ENCODE results near the gene ZNF829.

ZNF829 gene

DNA sequence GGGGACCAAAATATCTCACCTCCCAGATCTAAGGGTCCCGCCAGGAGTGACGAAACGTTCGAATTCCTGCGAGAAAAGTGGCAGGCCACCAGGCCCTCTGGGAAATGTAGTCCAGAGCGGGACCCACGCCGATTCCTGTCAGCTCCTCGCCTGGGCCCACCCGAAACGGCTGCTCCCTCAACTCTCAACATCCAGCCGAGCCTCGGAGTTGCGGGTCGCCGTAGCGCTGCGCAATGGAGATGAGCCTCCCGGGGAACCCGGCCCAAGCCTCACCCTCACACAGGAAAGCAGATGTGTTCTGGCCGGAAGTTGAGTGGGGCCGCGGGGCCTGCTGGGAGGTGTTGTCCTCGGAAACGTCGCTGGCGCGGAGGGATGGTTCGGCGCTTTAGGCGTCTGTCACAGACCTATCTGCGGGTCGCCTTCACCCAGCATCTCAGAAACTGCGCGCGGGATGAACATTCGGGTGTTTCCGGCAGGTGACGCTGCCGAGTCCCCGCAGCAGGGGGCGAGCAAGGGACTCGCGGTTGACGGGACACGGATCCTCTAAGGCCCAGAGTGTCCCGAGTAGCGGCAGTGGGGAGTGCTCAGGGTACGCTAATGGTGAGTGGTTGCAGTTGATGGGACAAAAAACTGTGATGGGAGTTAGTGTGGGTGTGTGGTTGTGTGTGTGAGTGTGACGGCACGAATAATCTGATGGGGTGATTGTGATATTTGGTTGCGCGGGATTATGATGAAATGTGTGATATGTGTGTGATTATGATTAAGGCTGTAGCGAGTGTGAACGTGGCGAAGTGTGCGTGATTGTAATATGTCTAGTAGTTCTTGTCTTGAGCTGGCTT is at the start of gene ZNF829, which contains the start of gene ZNF568:
TSS of gene ZNF829 (minus strand) at position 300 of the 839 bp plus-strand sequence. CDS start 1,124 bp downstream, outside the sequence.
TSS of gene ZNF568 (plus strand) at position 341 of the 839 bp plus-strand sequence. CDS start 6,439 bp downstream, outside the sequence.
- Histone ChIP-seq H3K4me1 (peaks cover 8 to 19% (median 13%) of the 10 kb centered on the region in 10 experiments), H3K4me3 (peak within 1 kb of the TSS; percentile 59 to 78 (median 68)), H3K4me2 (peak within 1 kb of the TSS; percentile 66 to 90 (median 87)), H3K27ac (peak within 1 kb of the TSS; percentile 88 to 98 (median 97)), H3K27me3 (no peaks in the 10 kb centered on the region), H3K9me3 (replicated peaks in 1 of 11) (peaks cover 46 to 86% (median 65%) of the 10 kb centered on the region in 11 experiments), H3K9ac (peak within 1 kb of the TSS; percentile 88 to 98 (median 94)), H3K36me3 (peaks cover 53 to 76% (median 66%) of the 10 kb centered on the region in 11 experiments), H4K20me1 (no peaks in the 10 kb centered on the region)
- no peak for TF ChIP-seq Cebpa-rat (IDR thresholded peaks at IDR 0.05)

DNA sequence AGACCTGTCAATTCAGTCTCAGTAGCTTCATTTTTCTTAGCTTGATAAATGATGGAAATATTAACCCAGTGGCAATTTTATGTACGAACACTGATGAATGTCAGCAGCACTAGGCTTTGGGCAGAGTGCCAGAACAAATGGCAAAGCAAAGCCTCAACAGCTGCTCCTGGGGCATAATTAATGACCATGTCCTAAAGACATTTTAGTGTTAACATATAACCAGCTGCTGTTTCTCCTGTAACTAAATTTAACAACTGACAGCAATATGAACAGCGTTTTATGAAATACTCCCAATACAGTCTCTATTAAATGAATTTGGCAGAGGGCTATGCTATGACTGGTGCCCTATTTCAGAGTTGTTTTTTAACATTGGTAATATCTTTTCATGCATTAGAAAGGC is 47.2 kb upstream of the ZNF829 start:
- H3K27me3 ChIP-seq: no peaks in the 10 kb centered on the region
- H3K9me3 ChIP-seq (replicated peaks in 1 of 11): peaks cover 72 to 95% (median 84%) of the 10 kb centered on the region in 11 experiments
- H3K36me3 ChIP-seq: peaks cover 0 to 61% (median 18%) of the 10 kb centered on the region in 11 experiments; a peak in 17 of 22 replicates
- no peak for TF ChIP-seq Cebpa-rat (IDR thresholded peaks at IDR 0.05)
- H3K4me3 ChIP-seq: no peak overlapping the region; a peak in 1 of 20 replicates
- H4K20me1 ChIP-seq: no peaks in the 10 kb centered on the region
- no peak overlapping the region for H3K27ac ChIP-seq
- peaks cover 0 to 7% (median 0%) of the 10 kb centered on the region in 10 experiments; a peak in 3 of 20 replicates for H3K4me1 ChIP-seq
- no peak overlapping the region for H3K9ac ChIP-seq
- no peak overlapping the region for H3K4me2 ChIP-seq

DNA sequence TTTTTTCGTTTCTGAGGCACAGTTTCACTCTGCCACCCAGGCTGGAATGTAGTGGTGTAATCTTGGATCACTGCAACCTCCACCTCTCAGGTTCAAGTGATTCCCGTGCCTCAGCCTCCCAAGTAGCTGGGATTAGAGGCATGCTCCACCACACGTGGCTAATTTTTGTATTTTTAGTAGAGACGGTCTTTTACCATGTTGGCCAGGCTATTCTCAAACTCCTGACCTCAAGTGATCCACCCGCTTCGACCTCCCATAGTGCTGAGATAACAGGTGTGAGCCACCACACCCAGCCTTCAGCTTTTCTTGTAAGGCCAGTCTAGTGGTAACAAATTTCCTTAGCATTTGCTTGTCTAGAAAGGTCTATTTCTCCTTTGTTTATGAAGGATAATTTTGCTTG is 46.3 kb upstream of the ZNF829 start:
- no peak overlapping the region for H3K4me3 ChIP-seq
- no peaks in the 10 kb centered on the region for H4K20me1 ChIP-seq
- H3K36me3 ChIP-seq: peaks cover 0 to 61% (median 18%) of the 10 kb centered on the region in 11 experiments; a peak in 17 of 22 replicates
- no peak for TF ChIP-seq Cebpa-rat (IDR thresholded peaks at IDR 0.05)
- H3K9me3 ChIP-seq (replicated peaks in 1 of 11): peaks cover 72 to 99% (median 84%) of the 10 kb centered on the region in 11 experiments
- H3K9ac ChIP-seq: no peak overlapping the region
- peaks cover 0 to 7% (median 0%) of the 10 kb centered on the region in 10 experiments; a peak in 3 of 20 replicates for H3K4me1 ChIP-seq
- no peak overlapping the region for H3K27ac ChIP-seq
- H3K27me3 ChIP-seq: no peaks in the 10 kb centered on the region
- no peak overlapping the region for H3K4me2 ChIP-seq

DNA sequence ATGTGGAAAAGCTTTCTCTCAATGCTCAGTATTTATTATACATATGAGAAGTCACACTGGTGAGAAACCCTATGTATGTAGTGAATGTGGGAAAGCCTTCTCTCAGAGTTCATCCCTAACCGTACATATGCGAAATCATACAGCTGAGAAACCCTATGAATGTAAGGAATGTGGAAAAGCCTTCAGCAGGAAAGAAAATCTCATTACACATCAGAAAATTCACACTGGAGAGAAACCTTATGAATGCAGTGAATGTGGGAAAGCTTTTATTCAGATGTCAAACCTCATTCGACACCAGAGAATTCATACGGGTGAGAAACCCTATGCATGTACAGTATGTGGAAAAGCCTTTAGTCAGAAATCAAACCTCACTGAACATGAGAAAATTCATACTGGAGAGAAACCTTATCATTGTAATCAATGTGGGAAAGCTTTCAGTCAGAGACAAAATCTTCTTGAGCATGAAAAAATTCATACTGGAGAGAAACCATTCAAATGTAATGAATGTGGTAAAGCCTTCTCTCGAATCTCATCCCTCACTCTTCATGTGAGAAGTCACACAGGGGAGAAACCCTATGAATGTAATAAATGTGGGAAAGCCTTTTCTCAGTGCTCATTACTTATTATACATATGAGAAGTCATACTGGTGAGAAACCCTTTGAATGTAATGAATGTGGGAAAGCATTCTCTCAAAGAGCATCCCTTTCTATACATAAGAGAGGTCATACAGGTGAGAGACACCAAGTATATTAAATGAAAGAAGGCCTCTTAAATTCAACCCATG is 34.4 kb upstream of the ZNF829 start:
- no peak for TF ChIP-seq Cebpa-rat (IDR thresholded peaks at IDR 0.05)
- H4K20me1 ChIP-seq: no peaks in the 10 kb centered on the region
- H3K27ac ChIP-seq: no peak overlapping the region
- H3K36me3 ChIP-seq: peaks cover 64 to 99% (median 75%) of the 10 kb centered on the region in 11 experiments
- H3K9ac ChIP-seq: no peak overlapping the region
- peak overlapping the region in 6 of 10 experiments; percentile 15 to 23 (median 19); a peak in 3 of 20 replicates for H3K4me3 ChIP-seq
- H3K4me1 ChIP-seq: no peaks in the 10 kb centered on the region
- H3K4me2 ChIP-seq: no peak overlapping the region
- H3K27me3 ChIP-seq: no peaks in the 10 kb centered on the region
- peaks cover 94 to 100% (median 99%) of the 10 kb centered on the region in 11 experiments for H3K9me3 ChIP-seq (replicated peaks in 1 of 11)

DNA sequence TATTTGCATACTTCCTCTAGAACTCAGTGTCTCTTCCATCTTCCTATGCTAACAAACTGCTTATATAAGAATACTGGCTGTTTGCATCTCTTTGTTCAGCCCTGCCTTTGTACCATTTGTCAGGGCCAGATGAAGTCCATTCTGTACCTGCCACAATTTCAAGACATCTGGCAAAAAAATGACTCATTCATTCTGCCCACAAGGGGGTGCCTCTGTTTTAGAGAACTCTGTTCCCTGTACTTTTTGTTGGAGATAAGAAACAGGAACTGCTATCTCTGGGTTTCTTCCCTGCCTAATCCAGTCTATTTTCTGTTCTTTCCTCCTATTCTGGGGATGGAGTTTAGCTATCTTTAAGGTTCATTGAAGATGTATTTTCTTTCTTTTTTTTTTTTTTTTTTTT is 23.1 kb upstream of the ZNF829 start:
- Histone ChIP-seq H4K20me1 (no peaks in the 10 kb centered on the region), H3K36me3 (peaks cover 72 to 97% (median 82%) of the 10 kb centered on the region in 11 experiments), H3K27me3 (no peaks in the 10 kb centered on the region), H3K27ac (no peak overlapping the region), H3K9ac (no peak overlapping the region), H3K4me2 (no peak overlapping the region), H3K9me3 (replicated peaks in 1 of 11) (peaks cover 49 to 93% (median 77%) of the 10 kb centered on the region in 11 experiments), H3K4me1 (0 out of 20 replicates have a peak, but pooled peaks cover 0 to 7% (median 0%) of the 10 kb centered on the region in 10 experiments), H3K4me3 (no peak overlapping the region)
- no peak for TF ChIP-seq Cebpa-rat (IDR thresholded peaks at IDR 0.05)

DNA sequence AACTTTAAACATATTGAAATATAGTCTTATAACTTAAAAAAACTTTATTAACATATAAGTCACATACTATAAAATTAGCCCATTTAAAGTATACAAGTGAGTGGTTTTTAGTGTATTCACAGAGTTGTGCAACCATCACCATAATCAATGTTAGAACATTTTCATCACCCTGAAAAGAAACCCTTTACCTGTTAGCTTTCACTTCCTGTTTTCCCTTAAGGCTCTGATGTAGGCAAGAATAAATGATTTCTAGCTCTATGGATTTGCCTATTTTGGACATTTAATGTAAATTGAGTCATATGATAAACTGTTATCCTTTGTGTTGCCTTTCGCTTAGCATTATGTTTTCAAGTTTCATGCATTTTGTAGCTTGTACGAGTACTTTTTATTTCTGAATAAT is 15.6 kb upstream of the ZNF829 start:
- no peaks in the 10 kb centered on the region for H4K20me1 ChIP-seq
- no peak for TF ChIP-seq Cebpa-rat (IDR thresholded peaks at IDR 0.05)
- no peaks in the 10 kb centered on the region for H3K4me1 ChIP-seq
- H3K9me3 ChIP-seq (replicated peaks in 1 of 11): peaks cover 69 to 97% (median 84%) of the 10 kb centered on the region in 11 experiments
- H3K4me2 ChIP-seq: no peak overlapping the region
- H3K9ac ChIP-seq: no peak overlapping the region
- H3K27me3 ChIP-seq: no peaks in the 10 kb centered on the region
- no peak overlapping the region for H3K4me3 ChIP-seq
- peaks cover 44 to 85% (median 56%) of the 10 kb centered on the region in 11 experiments for H3K36me3 ChIP-seq
- no peak overlapping the region for H3K27ac ChIP-seq

DNA sequence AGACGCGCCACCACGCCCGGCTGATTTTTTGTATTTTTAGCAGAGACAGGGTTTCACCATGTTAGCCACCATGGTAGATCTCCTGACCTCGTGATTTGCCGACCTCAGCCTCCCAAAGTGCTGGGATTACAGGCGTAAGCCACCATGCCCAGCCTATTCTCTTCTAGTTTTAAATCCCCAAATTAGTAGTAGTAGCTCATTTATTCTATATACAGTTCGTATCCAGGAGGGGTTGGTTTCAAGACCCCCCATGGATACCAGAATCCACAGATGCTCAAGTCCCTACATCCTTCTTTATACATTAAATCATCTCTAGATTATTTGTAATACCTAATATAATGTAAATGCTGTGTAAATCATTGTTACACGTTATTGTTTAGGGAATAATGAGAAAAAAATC is 2.0 kb upstream of the ZNF829 start:
- H3K36me3 ChIP-seq: peaks cover 51 to 76% (median 66%) of the 10 kb centered on the region in 11 experiments
- no peak overlapping the region for H3K4me2 ChIP-seq
- H3K4me3 ChIP-seq: no peak overlapping the region
- no peak for TF ChIP-seq Cebpa-rat (IDR thresholded peaks at IDR 0.05)
- no peaks in the 10 kb centered on the region for H4K20me1 ChIP-seq
- H3K9me3 ChIP-seq (replicated peaks in 1 of 11): peaks cover 40 to 86% (median 59%) of the 10 kb centered on the region in 11 experiments; a peak in 21 of 22 replicates
- H3K27me3 ChIP-seq: no peaks in the 10 kb centered on the region
- H3K4me1 ChIP-seq: peaks cover 8 to 19% (median 13%) of the 10 kb centered on the region in 10 experiments
- no peak overlapping the region for H3K9ac ChIP-seq
- no peak overlapping the region for H3K27ac ChIP-seq

DNA sequence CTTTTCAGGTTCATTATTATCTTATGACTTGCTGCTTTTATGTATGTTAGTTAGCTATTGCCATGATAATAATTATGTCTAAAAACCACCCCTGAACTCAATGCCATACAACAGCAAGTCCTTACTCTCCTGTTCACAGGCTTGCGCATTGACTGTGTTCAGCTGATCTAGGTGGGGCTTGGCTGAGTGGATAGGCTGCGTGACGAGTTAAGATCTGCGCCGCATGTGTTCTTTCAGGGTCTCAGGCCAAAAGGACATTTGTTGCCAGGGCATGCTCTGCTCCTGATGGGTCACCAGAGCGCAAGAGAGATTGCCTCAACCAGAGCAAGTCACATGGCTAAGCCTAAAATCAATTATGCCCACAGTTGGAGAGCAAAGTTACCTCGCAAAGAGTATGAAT is 900 bp upstream of the ZNF829 start:
- Histone ChIP-seq H3K27me3 (no peaks in the 10 kb centered on the region), H3K4me2 (peak overlapping the region; percentile 66 to 90 (median 87)), H3K9me3 (replicated peaks in 1 of 11) (peaks cover 42 to 86% (median 59%) of the 10 kb centered on the region in 11 experiments), H3K9ac (peak overlapping the region; percentile 88 to 98 (median 94)), H3K27ac (peak overlapping the region; percentile 88 to 98 (median 97); a peak in 21 of 22 replicates), H3K4me3 (peak overlapping the region; percentile 59 to 78 (median 68)), H4K20me1 (no peaks in the 10 kb centered on the region), H3K36me3 (peaks cover 51 to 76% (median 66%) of the 10 kb centered on the region in 11 experiments), H3K4me1 (peaks cover 8 to 19% (median 13%) of the 10 kb centered on the region in 10 experiments)
- no peak for TF ChIP-seq Cebpa-rat (IDR thresholded peaks at IDR 0.05)

Measured in BLaER1 treated with 17β-estradiol and CSF1 and Interleukin-3, amounts not matched to agents 10 nM and 100 nM (cell line).